Activated T-helper 1 cell treated with Interleukin-2 at 50 U/mL for 16 hours (primary cell): Measurements from ENCODE around the gene DUSP1.

Source experiments
- DNase-seq: peaks from one replicate; pipeline ENCODE4 v3.0.0-alpha.2; 2020; ENCODE audit warnings: low read depth

Gene DUSP1

GRCh38 chr5:172724242-172725183 is 46.5 kb downstream of the DUSP1 start:
- no peak for DNase-seq

GRCh38 chr5:172723508-172723907 is 47.5 kb downstream of the DUSP1 start:
- DNase-seq: no peak

- DNase-seq: no peak
These were observed 48.6 kb downstream of the DUSP1 start for GRCh38 chr5:172722327-172722815.

- no peak for DNase-seq
These were observed 49.3 kb downstream of the DUSP1 start for GRCh38 chr5:172721455-172722326.

GRCh38 chr5:172720655-172721054 is 50.3 kb downstream of the DUSP1 start:
- DNase-seq: no peak

GRCh38 chr5:172719211-172719610 is 51.8 kb downstream of the DUSP1 start:
- no peak for DNase-seq

GRCh38 chr5:172718527-172719114 is 52.4 kb downstream of the DUSP1 start:
- no peak for DNase-seq
